GM19397 (cell line): Measurements from ENCODE around the gene ABCC10.
"Not testable (repeated sequence)": the region's sequence is repeated elsewhere in the genome, so short reads cannot be mapped to it uniquely, and the experiment has no call there.

Source experiments
- ATAC-seq: cut with Tn5 transposase; IDR thresholded peaks from one replicate; pipeline ENCODE4 v1.9.1; 2021; ENCODE audit warnings: mild to moderate bottlenecking, moderate library complexity; ENCODE audit not compliant: unreplicated experiment

Gene ABCC10

GRCh38 chr6:43444582-43444981 is 17.2 kb downstream of the ABCC10 start:
- no peak for ATAC-seq

GRCh38 chr6:43445576-43445975 is 18.2 kb downstream of the ABCC10 start:
- ATAC-seq: no peak

DNA sequence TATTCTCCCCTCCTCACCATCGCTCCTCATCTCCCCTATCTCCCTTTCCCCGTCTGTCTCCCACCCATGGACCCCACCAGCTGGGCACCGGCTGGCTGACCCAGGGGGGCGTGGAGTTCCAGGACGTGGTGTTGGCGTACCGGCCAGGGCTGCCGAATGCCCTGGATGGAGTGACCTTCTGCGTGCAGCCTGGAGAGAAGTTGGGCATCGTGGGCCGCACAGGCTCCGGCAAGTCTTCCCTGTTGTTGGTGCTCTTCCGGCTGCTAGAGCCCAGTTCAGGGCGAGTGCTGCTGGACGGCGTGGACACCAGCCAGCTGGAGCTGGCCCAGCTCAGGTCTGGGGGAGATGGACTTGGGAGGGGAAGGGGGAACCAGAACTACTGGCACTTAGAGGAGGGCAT is 20.3 kb downstream of the ABCC10 start:
- ATAC-seq: no peak

- ATAC-seq: no peak
Observed at GRCh38 chr6:43448916-43449315, 21.6 kb downstream of the ABCC10 start.

- no peak for ATAC-seq
Observed at GRCh38 chr6:43450699-43451131, 23.4 kb downstream of the ABCC10 start.

GRCh38 chr6:43451348-43451747 is 24.0 kb downstream of the ABCC10 start:
- ATAC-seq: no peak

DNA sequence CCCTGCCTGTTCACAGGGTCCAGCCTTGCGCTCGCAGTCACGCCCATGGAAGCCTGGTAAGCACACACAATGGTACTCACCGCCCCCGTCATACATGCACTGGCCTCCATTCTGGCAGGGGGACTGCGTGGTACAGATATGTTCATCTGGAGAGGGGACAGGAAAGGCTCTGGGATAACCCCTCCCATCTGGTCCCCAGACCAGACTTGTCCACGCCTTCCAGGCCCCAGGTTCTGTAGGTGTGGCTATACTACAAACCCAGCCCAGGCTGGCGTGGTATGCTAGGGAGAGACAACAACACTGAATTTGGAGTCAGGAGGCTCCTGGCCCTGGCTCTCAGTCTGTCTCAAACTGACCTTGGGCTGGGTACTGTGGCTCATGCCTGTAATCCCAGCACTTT is 24.6 kb downstream of the ABCC10 start:
- no peak for ATAC-seq

DNA sequence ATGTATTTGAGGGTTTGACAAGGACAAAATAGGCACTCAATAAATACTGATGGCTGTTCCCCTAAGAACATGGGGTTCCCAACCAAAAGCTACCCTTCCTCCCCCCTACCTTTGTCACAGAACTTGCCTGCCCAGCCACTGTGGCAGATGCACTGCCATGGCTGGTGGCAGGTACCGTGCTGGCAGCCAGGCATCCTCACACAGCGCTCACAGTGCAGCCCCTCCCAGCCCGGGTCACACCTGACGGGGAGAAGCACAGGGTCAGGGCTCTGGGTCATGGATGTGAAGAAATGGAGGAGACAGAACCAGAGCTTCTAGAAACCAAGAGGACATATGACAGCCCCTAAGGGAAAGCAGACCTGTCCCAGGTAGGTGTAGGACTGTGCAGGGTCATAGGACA is 25.6 kb downstream of the ABCC10 start:
- ATAC-seq: no peak

- ATAC-seq: no peak
Observed at GRCh38 chr6:43453831-43454230, 26.5 kb downstream of the ABCC10 start.

GRCh38 chr6:43454290-43454695 is 27.0 kb downstream of the ABCC10 start:
- ATAC-seq: peak; percentile 55

- ATAC-seq: peak; percentile 22
Observed at GRCh38 chr6:43454696-43455530, 27.6 kb downstream of the ABCC10 start.

DNA sequence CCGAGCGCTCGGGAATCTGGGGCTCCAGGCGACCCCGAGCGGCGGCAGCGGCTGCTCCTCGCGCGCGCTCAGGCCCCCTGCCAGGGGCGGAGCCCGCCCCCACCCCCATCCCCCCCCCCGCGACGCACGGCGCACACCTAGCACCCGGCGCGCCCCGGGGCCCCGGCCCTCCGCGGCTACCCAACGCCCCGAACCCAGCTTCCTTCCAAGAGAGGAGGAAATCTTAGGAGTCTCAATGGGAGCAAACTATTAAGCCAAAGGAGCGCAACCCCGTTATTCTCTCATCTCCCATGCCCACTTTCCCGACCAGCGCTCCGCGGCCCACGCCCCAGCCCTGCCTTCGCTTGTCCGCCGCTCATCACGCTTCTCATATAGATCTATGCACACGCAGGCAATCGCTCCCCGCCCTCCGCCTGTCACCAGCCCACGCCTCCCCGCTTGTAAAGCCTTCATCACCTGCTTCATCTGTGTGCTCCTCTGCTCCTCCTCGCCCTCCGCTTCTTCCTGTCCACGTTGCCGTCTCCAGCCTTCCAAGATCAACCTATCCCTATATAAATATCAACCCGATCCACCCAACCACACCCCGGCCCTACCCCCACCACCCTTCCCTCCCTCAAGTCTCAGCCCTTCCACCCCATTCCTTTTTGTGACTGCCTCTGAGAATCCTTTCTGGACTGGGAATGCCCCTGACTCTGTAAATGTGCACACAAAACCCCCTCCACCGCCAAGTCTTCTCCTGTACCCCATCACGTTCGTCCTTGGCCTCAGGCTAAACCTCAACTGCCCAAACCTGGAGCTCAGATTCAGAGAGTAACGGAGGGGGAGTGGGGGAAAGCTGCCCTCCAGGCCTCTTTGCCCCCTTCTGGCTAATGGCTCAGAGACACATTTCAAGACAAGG is 28.4 kb downstream of the ABCC10 start, which contains the start of gene DLK2:
DLK2 (minus strand) TSS at position 18 of the 898 bp plus-strand sequence. CDS start 723 bp downstream, outside the sequence.
- no peak for ATAC-seq

- ATAC-seq: no peak
Observed at GRCh38 chr6:43457643-43458042, 30.3 kb downstream of the ABCC10 start.

GRCh38 chr6:43458154-43458553 is 30.8 kb downstream of the ABCC10 start:
- ATAC-seq: not testable (repeated sequence)

DNA sequence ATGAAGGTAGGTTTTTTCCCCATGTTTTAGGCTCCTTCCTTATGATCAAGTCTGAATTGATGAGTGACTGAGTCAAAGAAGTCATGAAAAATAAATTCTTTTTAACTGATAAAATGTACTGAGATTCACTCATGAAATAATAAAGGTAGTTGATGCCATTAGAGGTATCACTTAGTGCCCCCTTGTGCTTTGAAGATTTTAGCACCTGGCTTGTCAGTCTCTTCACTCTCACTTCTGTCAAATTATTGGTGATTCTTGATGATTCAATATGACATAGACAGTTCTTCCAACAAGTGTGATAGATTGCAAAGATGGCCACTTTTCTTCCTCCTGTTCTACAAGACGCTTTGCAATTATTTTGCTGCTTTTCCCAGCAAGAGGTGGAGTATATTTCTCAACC is 32.2 kb downstream of the ABCC10 start:
- ATAC-seq: no peak

GRCh38 chr6:43460032-43460431 is 32.7 kb downstream of the ABCC10 start:
- ATAC-seq: no peak

GRCh38 chr6:43461936-43462335 is 34.6 kb downstream of the ABCC10 start:
- no peak for ATAC-seq

GRCh38 chr6:43464337-43464736 is 37.0 kb downstream of the ABCC10 start:
- ATAC-seq: no peak

DNA sequence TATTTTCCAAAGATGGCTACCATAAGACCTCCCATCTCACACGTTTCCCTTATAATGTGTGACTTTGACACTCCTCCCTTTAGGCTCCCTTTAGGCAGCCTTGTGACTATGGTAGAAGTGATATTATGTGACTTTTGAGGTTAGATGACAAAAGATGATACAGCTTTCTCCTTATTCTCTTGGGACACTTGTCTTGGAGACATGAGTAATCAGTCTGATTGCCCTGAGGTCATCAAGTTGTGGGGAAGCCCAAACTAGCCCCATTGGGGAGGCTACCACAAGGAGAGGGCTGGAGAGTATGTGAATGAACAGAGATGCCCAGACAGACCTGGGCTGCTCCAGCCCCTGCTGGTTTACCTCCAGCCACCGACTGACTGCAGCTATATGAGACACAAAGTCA is 38.6 kb downstream of the ABCC10 start:
- ATAC-seq: no peak

DNA sequence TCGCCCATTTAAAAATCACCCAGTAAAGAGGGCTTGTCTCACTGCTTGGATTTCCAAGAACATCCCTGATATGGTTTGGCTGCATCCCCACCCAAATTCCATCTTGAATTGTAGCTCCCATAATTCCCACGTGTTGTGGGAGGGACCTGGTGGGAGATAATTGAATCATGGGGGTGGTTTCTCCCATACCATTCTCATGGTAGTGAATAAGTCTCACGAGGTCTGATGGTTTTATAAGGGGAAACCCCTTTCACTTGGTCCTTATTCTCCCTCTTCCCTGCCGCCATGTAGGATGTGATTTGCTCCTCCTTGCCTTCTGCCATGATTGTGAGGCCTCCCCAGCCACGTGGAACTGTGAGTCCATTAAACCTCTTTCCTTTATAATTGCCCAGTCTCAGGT is 39.9 kb downstream of the ABCC10 start:
- not testable (repeated sequence) for ATAC-seq

- ATAC-seq: no peak
Observed at GRCh38 chr6:43467752-43468151, 40.4 kb downstream of the ABCC10 start.

DNA sequence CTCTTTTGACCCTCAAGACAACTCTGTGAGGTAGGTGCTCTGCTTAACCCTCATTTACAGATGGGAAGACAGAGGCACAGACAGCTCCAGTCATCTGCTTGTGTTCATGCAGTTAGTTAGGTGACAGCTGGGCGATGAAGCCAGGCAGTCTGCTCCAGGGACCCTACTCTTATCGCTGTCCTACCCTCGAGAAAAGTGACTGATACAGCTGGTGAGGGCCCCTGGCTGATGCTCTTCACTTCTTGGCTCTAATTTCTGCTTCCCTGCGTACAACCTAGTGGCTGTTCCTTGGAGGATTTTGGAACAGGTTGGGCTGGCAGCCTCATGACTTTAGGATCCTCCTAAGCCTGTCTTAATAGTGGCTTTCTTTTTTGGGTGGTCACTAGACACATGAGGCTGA is 40.9 kb downstream of the ABCC10 start:
- ATAC-seq: no peak
